NAMALWA (cell line): ENCODE measurements around the gene IL10RA.

ENCODE experiments used
- DNase-seq: peaks from one replicate; pipeline ENCODE4 v3.0.0-alpha.2; 2015; ENCODE audit warnings: low spot score

The IL10RA gene

GRCh38 chr11:118046964-118047700 is 60.9 kb downstream of the IL10RA start:
- no peak for DNase-seq

- DNase-seq, result no peak
Observed at GRCh38 chr11:118047749-118048148, 61.6 kb downstream of the IL10RA start.

- DNase-seq, result no peak
Observed at GRCh38 chr11:118048472-118049370, 62.5 kb downstream of the IL10RA start.

GRCh38 chr11:118049771-118050170 is 63.6 kb downstream of the IL10RA start:
- DNase-seq, result no peak

- no peak for DNase-seq
Observed at GRCh38 chr11:118050208-118050891, 64.2 kb downstream of the IL10RA start.
